GM04504 (cell line): Measurements from ENCODE around the gene GCLC.

Source experiments
- DNase-seq: peaks from one replicate; pipeline ENCODE4 v3.0.0-alpha.2; 2012; ENCODE audit warnings: low read depth

GCLC gene

GRCh38 chr6:53447865-53448264 is 97.0 kb downstream of the GCLC start:
- DNase-seq = no peak
